ENCODE results near the gene CLCC1.

GRCh38 chr1:108976658-108977057, 13.4 kb upstream of the CLCC1 start:
- no peak for TF ChIP-seq L3MBTL2 (conservative IDR thresholded peaks at IDR 0.05)
- TF ChIP-seq NFRKB (IDR thresholded peaks at IDR 0.05) = no peak
- TF ChIP-seq ZNF384 (IDR thresholded peaks at IDR 0.05) = no peak
- TF ChIP-seq LEF1 (IDR thresholded peaks at IDR 0.05; ENCODE audit: borderline replicate concordance) = no peak
- no peak for TF ChIP-seq ARNT (IDR thresholded peaks at IDR 0.05)
- no peak for TF ChIP-seq SP1 (IDR thresholded peaks at IDR 0.05)
- no peak for TF ChIP-seq BHLHE40 (IDR thresholded peaks at IDR 0.05; ENCODE audit: borderline replicate concordance)
- no peak for TF ChIP-seq ELF4 (IDR thresholded peaks at IDR 0.05)
- no peak for TF ChIP-seq FOXM1 (IDR thresholded peaks at IDR 0.05; ENCODE audit: borderline replicate concordance)
